ENCODE results near the gene GINS1. TPM values are rescaled to one million over a fixed set of nuclear protein-coding genes. Genes with fewer than 3 reads are reported as not detected.

GINS1 gene
- total and polyA plus RNA-seq, 2 of the 8 experiments (the other 6 are each of a cell fraction or from before 2014, with no cell fraction given), result 44.7 to 68.4 TPM

GRCh38 chr20:25470045-25470444 is 62.6 kb downstream of the GINS1 start:
- Histone ChIP-seq H3K4me2 (ENCODE audit: insufficient read depth in 1 of 2, low read depth in 2 of 2, low read length in 2 of 2) (no peak overlapping the region), H2BK15ac (ENCODE audit: low read length) (no peak overlapping the region), H4K8ac (ENCODE audit: extremely low read depth, insufficient read depth, low read length) (no peak overlapping the region), H3K27ac (ENCODE audit: low read depth, low read length) (no peak overlapping the region), H3K23ac (ENCODE audit: insufficient read length) (no peak overlapping the region), H3K4me1 (replicated peaks in 1 of 4; ENCODE audit: control insufficient read depth in 3 of 4, insufficient read depth in 4 of 4, low read length in 3 of 4) (no peaks in the 10 kb centered on the region; a peak in 2 of 7 replicates), H3K36me3 (ENCODE audit: control insufficient read depth in 2 of 4, insufficient read depth in 4 of 4, low read length in 3 of 4) (peaks cover 0 to 18% (median 9%) of the 10 kb centered on the region in 4 experiments; a peak in 4 of 8 replicates), H2BK5ac (ENCODE audit: low read depth, low read length) (no peak overlapping the region), H3K14ac (ENCODE audit: insufficient read length) (no peak overlapping the region), H4K20me1 (replicated peaks in 1 of 2; ENCODE audit: control insufficient read depth in 1 of 2, insufficient read depth in 2 of 2, low read length in 2 of 2) (peaks cover 0 to 3% of the 10 kb centered on the region in 2 experiments), H3K23me2 (ENCODE audit: low read depth, low read length) (no peaks in the 10 kb centered on the region), H3K9me3 (ENCODE audit: insufficient read depth in 2 of 2, low read depth in 1 of 2, low read length in 1 of 2) (no peaks in the 10 kb centered on the region), H3K9ac (replicated peaks in 1 of 4; ENCODE audit: extremely low read depth in 1 of 4, low read depth in 3 of 4, low read length in 3 of 4) (no peak overlapping the region), H2AK5ac (ENCODE audit: low read depth, low read length) (no peak overlapping the region), H4K91ac (replicated peaks; ENCODE audit: insufficient read length, low read length) (no peak overlapping the region), H3K4me3 (ENCODE audit: extremely low read depth in 1 of 4, insufficient read depth in 2 of 4, low read depth in 3 of 4, low read length in 4 of 4) (no peak overlapping the region), H2BK12ac (ENCODE audit: low read depth, low read length) (no peak overlapping the region), H3K27me3 (replicated peaks in 1 of 4; ENCODE audit: control insufficient read depth in 3 of 4, extremely low read depth in 1 of 4, insufficient read depth in 3 of 4, low read length in 3 of 4) (no peaks in the 10 kb centered on the region), H2BK120ac (replicated peaks; ENCODE audit: low read depth, low read length) (no peak overlapping the region), H2BK20ac (ENCODE audit: low read length) (no peak overlapping the region), H3K18ac (ENCODE audit: extremely low read depth, low read length) (no peak overlapping the region), H3K4ac (replicated peaks; ENCODE audit: insufficient read length, low read depth, low read length) (no peak overlapping the region), H4K5ac (ENCODE audit: insufficient read length, low read depth, low read length) (no peak overlapping the region), H2AFZ (ENCODE audit: low read length) (no peak overlapping the region), H3K79me2 (ENCODE audit: control insufficient read depth in 1 of 2, insufficient read depth in 2 of 2, low read length in 2 of 2) (no peaks in the 10 kb centered on the region), H3K79me1 (ENCODE audit: low read depth, low read length) (no peaks in the 10 kb centered on the region), H3K56ac (replicated peaks; ENCODE audit: insufficient read length, low read depth, low read length) (no peak overlapping the region)
- WGBS, 2 experiments (ENCODE audit: extremely low coverage in 1 of 2, insufficient coverage in 1 of 2, insufficient read length in 1 of 2, insufficient replicate concordance in 2 of 2, low coverage in 1 of 2, low lambda C conversion rate in 2 of 2, missing lambda C conversion rate in 1 of 2), result 71% methylated on average over 13 of the region's 13 CpGs; no CpG with 5 or more reads in 1 of the 2 experiments
- no peak for TF ChIP-seq RXRA (IDR thresholded peaks at IDR 0.05; ENCODE audit: insufficient read depth, low read depth, low read length)
- no peak for TF ChIP-seq ZNF274 (IDR thresholded peaks at IDR 0.05; ENCODE audit: borderline replicate concordance, extremely low read depth, low read length)
- peak; percentile 94 to 96 for TF ChIP-seq RAD21 (IDR thresholded peaks at IDR 0.05 in 1 of 2, conservative IDR thresholded peaks at IDR 0.05 in 1 of 2; ENCODE audit: low read depth in 2 of 2, low read length in 2 of 2)
- no peak for TF ChIP-seq JUND (IDR thresholded peaks at IDR 0.05; ENCODE audit: low read length)
- TF ChIP-seq TAF1 (IDR thresholded peaks at IDR 0.05; ENCODE audit: low read depth, low read length), result no peak
- TF ChIP-seq TCF12 (IDR thresholded peaks at IDR 0.05; ENCODE audit: low read depth, low read length), result 0 out of 2 replicates have a peak, but pooled peaks have one; percentile 28
- TF ChIP-seq CTCF (IDR thresholded peaks at IDR 0.05; ENCODE audit: control extremely low read depth in 1 of 3, insufficient read depth in 1 of 3, low read depth in 1 of 3, low read length in 3 of 3), result peak; percentile 85 to 95 (median 90)
- DNase-seq (ENCODE audit: low read depth in 1 of 2, low spot score in 2 of 2) (peak; percentile 56 to 73), FAIRE-seq (peak; percentile 81)
- ChIA-PET POLR2A (ENCODE audit: partially characterized antibody) (interaction anchor here (0.5 to 1.1 kb wide), 3 partner anchors 9 to 198 kb away, joined by 3 to 8 read pairs (median 4); no protein-coding TSS in a partner anchor), CTCF (ENCODE audit: partially characterized antibody) (interaction anchor here (0.6 to 2.6 kb wide), 34 partner anchors 10 to 220 kb away, joined by 3 to 25 read pairs (median 4); no protein-coding TSS in a partner anchor)

All from H1 (cell line).